SK-N-SH treated with all-trans-retinoic acid at 6 μM for 48 hours (cell line): ENCODE measurements around the gene CBX7.

ENCODE experiments used
- ARNTL ChIP-seq: fragments of 450-650 bp; formaldehyde crosslinking; IDR thresholded peaks from 2 replicates; pipeline ENCODE4 v1.5.0; 2020; ENCODE audit warnings: low read depth, mild to moderate bottlenecking, moderate library complexity, borderline replicate concordance
- GLIS3 ChIP-seq: fragments of 250-450 bp; sonication (Bioruptor Pico); IDR thresholded peaks from 2 replicates; pipeline ENCODE4 v1.5.0; 2020; ENCODE audit warnings: mild to moderate bottlenecking, moderate library complexity
- ISL1 ChIP-seq: fragments of 250-450 bp; sonication (Bioruptor Pico); IDR thresholded peaks from 2 replicates; pipeline ENCODE4 v2.1.2; 2022; ENCODE audit warnings: mild to moderate bottlenecking, moderate library complexity
- OSR1 ChIP-seq: fragments of 250-450 bp; sonication (Bioruptor Pico); IDR thresholded peaks from 2 replicates; pipeline ENCODE4 v1.8.0; 2022; ENCODE audit warnings: moderate library complexity, mild to moderate bottlenecking, inconsistent platforms
- RARB ChIP-seq: fragments of 250-450 bp; sonication (Bioruptor Pico); IDR thresholded peaks from 2 replicates; pipeline ENCODE4 v1.8.0; 2021; ENCODE audit warnings: mild to moderate bottlenecking, moderate library complexity
- TCF4 ChIP-seq: fragments of 250-450 bp; sonication (Bioruptor Pico); IDR thresholded peaks from 2 replicates; pipeline ENCODE4 v1.8.0; 2021; ENCODE audit warnings: mild to moderate bottlenecking, moderate library complexity, borderline replicate concordance
- ZNF8 ChIP-seq: fragments of 450-650 bp; formaldehyde crosslinking; IDR thresholded peaks from 2 replicates; pipeline ENCODE4 v1.5.0; 2020; ENCODE audit warnings: mild to moderate bottlenecking, moderate library complexity
- TF ChIP-seq, protein P1 (sequence below): fragments of 250-450 bp; sonication (Bioruptor Pico); IDR thresholded peaks from 2 replicates; pipeline ENCODE4 v1.8.0; 2020; ENCODE audit warnings: mild to moderate bottlenecking, moderate library complexity, borderline replicate concordance

DNA sequence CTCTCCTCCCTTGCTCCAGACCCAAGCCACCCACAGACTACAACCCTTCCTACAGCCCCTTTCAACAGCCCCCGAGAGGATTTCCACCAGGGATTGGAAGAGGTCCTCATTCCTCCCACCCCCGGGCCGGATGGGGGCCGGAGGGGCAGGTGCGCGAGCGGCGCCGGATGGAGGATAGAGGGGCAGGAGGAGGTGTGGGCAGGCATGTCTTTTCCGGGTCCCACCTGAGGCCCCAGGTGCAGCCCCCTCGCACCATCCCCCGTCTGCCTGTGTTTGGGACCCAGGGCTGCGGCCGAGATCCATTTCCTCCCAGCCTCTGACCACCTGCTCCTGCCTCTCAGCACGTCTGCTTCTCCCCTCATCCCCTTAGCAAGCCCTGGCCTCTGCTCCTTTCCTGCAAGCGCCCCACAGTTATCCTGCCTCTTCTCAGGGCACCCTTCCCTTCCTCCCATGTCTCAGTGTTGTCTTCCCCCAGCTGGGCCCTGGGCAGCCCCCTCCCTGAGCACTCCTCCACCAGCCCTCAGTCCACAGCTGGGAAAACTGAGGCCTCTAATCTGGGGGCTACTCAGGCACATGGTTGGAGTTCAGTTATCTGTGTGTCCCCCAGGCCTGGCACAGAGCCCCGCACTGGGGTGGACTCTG lies 19.3 kb upstream of the CBX7 start:
- no peak for TF ChIP-seq RARB (CRISPR knock-in tag)
- no peak for TF ChIP-seq ISL1 (CRISPR knock-in tag)
- TF ChIP-seq ZNF8 (CRISPR knock-in tag) = no peak
- no peak for TF ChIP-seq TCF4 (CRISPR knock-in tag)
- no peak for TF ChIP-seq ARNTL
- no peak for TF ChIP-seq GLIS3 (CRISPR knock-in tag)
- TF ChIP-seq, protein P1, sequence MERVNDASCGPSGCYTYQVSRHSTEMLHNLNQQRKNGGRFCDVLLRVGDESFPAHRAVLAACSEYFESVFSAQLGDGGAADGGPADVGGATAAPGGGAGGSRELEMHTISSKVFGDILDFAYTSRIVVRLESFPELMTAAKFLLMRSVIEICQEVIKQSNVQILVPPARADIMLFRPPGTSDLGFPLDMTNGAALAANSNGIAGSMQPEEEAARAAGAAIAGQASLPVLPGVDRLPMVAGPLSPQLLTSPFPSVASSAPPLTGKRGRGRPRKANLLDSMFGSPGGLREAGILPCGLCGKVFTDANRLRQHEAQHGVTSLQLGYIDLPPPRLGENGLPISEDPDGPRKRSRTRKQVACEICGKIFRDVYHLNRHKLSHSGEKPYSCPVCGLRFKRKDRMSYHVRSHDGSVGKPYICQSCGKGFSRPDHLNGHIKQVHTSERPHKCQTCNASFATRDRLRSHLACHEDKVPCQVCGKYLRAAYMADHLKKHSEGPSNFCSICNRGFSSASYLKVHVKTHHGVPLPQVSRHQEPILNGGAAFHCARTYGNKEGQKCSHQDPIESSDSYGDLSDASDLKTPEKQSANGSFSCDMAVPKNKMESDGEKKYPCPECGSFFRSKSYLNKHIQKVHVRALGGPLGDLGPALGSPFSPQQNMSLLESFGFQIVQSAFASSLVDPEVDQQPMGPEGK (CRISPR knock-in tag) = no peak
- no peak for TF ChIP-seq OSR1 (CRISPR knock-in tag)
